ENCODE measurements around the gene GOSR1. TPM values are rescaled to one million over a fixed set of nuclear protein-coding genes. Genes with fewer than 3 reads are reported as not detected.
"Not testable (repeated sequence)": the region's sequence is repeated elsewhere in the genome, so short reads cannot be mapped to it uniquely, and the experiment has no call there.

The GOSR1 gene
- total RNA-seq, 2 donors from 2014 or later, result 25.2 to 33.5 TPM

GRCh38 chr17:30570191-30570590, 93.0 kb downstream of the GOSR1 start:
- no peaks in the 10 kb centered on the region for H3K36me3 ChIP-seq
- H3K4me3 ChIP-seq, result no peak overlapping the region
- H3K4me1 ChIP-seq, result no peaks in the 10 kb centered on the region
- H3K9me3 ChIP-seq, result no peaks in the 10 kb centered on the region
- TF ChIP-seq CTCF (IDR thresholded peaks at IDR 0.05), result no peak
- no peaks in the 10 kb centered on the region for H3K27me3 ChIP-seq
- H3K27ac ChIP-seq, result no peak overlapping the region
- no peak for DNase-seq (ENCODE audit: low spot score)

DNA sequence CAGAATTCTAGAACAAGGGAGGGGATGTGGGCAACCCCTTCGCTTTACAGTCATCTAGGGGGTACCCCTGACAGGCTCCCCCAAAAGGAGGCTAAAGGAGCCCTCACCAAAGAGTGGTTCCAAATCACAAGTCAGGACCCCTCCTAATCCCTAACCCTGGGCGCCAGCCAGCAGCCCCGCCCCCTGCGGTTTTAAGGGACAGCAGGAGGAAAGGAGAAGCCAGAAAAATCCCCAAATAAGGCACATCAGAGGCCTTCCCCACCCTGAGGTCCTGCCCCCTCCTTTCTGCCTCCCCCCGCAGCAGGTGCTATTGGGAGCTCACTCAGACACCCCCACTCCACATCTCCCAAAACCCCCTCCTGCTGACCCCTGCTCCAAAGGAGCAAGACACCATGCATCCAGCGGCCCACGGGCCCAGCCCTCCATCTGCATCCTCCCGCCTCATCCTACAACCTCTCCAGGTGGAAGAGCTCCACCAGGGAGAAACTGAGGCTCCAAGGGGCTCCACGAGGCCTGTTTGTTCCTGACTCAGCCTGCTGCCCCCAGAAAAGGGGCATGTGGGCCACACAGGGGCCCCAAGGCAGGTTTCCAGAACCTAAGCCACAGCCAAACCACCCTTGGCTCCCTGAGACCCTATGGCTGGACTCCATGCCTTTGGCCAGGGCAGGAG, 93.5 kb downstream of the GOSR1 start:
- no peak for TF ChIP-seq CTCF (IDR thresholded peaks at IDR 0.05)
- no peaks in the 10 kb centered on the region for H3K9me3 ChIP-seq
- no peak overlapping the region for H3K27ac ChIP-seq
- no peaks in the 10 kb centered on the region for H3K27me3 ChIP-seq
- DNase-seq (ENCODE audit: low spot score), result no peak
- H3K36me3 ChIP-seq, result no peaks in the 10 kb centered on the region
- H3K4me1 ChIP-seq, result no peaks in the 10 kb centered on the region
- H3K4me3 ChIP-seq, result no peak overlapping the region

- not testable (repeated sequence) for DNase-seq (ENCODE audit: low spot score); H3K4me1 ChIP-seq; H3K27ac ChIP-seq; H3K9me3 ChIP-seq; H3K36me3 ChIP-seq; H3K4me3 ChIP-seq; H3K27me3 ChIP-seq
Observed at GRCh38 chr17:30571404-30571803, 94.2 kb downstream of the GOSR1 start.

DNA sequence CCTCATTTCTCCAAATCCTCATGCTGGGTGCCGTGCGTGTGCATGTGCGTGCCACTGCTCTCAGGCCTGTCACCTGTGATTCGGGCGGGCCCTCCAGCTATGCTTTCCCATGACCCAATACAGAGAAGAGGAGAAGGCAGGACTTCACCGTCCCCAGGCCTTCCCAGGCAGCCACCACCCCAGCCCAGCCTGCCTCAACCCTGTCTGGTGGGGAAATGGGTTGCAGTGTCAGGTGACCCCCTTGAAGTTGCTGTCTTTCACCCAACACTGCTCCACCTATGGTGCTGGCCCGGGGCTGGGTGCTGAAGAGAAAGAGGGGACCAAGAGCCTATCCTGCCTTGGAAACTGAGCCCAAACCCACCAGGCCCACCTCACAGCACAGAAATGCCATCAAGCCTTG, 94.7 kb downstream of the GOSR1 start:
- Histone ChIP-seq H3K4me3 (no peak overlapping the region), H3K36me3 (no peaks in the 10 kb centered on the region), H3K27me3 (no peaks in the 10 kb centered on the region), H3K27ac (no peak overlapping the region), H3K9me3 (no peaks in the 10 kb centered on the region), H3K4me1 (no peaks in the 10 kb centered on the region)
- DNase-seq (ENCODE audit: low spot score), result no peak
- TF ChIP-seq CTCF (IDR thresholded peaks at IDR 0.05), result no peak

- not testable (repeated sequence) for H3K9me3 ChIP-seq; H3K4me1 ChIP-seq; H3K27ac ChIP-seq; H3K36me3 ChIP-seq; H3K27me3 ChIP-seq; DNase-seq (ENCODE audit: low spot score); H3K4me3 ChIP-seq
Observed at GRCh38 chr17:30572651-30573554, 95.7 kb downstream of the GOSR1 start.

GRCh38 chr17:30573603-30574175, 96.5 kb downstream of the GOSR1 start:
- Histone ChIP-seq H3K36me3 (no peaks in the 10 kb centered on the region), H3K27me3 (no peaks in the 10 kb centered on the region), H3K9me3 (no peaks in the 10 kb centered on the region), H3K4me3 (no peak overlapping the region), H3K27ac (no peak overlapping the region), H3K4me1 (no peaks in the 10 kb centered on the region)
- no peak for DNase-seq (ENCODE audit: low spot score)
- no peak for TF ChIP-seq CTCF (IDR thresholded peaks at IDR 0.05)

GRCh38 chr17:30574309-30574708, 97.1 kb downstream of the GOSR1 start:
- not testable (repeated sequence) for H3K27ac ChIP-seq; H3K36me3 ChIP-seq; H3K4me1 ChIP-seq; H3K27me3 ChIP-seq; H3K9me3 ChIP-seq; DNase-seq (ENCODE audit: low spot score); H3K4me3 ChIP-seq

- not testable (repeated sequence) for H3K4me3 ChIP-seq; H3K27ac ChIP-seq; H3K4me1 ChIP-seq; H3K36me3 ChIP-seq; DNase-seq (ENCODE audit: low spot score); H3K27me3 ChIP-seq; H3K9me3 ChIP-seq
Observed at GRCh38 chr17:30574806-30575205, 97.6 kb downstream of the GOSR1 start.

- not testable (repeated sequence) for DNase-seq (ENCODE audit: low spot score); H3K4me3 ChIP-seq; H3K4me1 ChIP-seq; H3K27me3 ChIP-seq; H3K9me3 ChIP-seq; H3K27ac ChIP-seq; H3K36me3 ChIP-seq
Observed at GRCh38 chr17:30575648-30576325, 98.6 kb downstream of the GOSR1 start.

All from right atrium auricular region (tissue), 2 donors.